HEK293 (cell line): ENCODE results near the gene TGFB2.

Experiments
- CTCF ChIA-PET: fragments of 350-600 bp; formaldehyde crosslinking; extraction: SDS; loops from one replicate; lab custom pipeline; 2021; ENCODE audit warnings: antibody characterized with exemption; lab: Yijun Ruan, JAX
- POLR2A ChIA-PET: fragments of 300-600 bp; formaldehyde crosslinking; extraction: SDS; loops from one replicate; lab custom pipeline; 2020; ENCODE audit warnings: antibody characterized with exemption, inconsistent platforms; lab: Yijun Ruan, JAX
- H3K27ac ChIP-seq: fragments of 200-500 bp; sonication (Bioruptor generic); 2 replicates; pipeline ENCODE4 v1.5.1; 2014; ENCODE audit warnings: low read depth, low read length, control low read depth, inconsistent platforms; ENCODE audit errors: extremely low read depth
- H3K36me3 ChIP-seq, 2 experiments: fragments of 200-500 bp in 1 of 2; sonication (Bioruptor generic) in 1 of 2; 1 replicate in 1 of 2; 2 replicates in 1 of 2; pipeline ENCODE4 v1.5.1; 2014 to 2017; ENCODE audit warnings: inconsistent platforms in 2 of 2, low read length in 2 of 2; ENCODE audit not compliant: control insufficient read depth in 2 of 2, insufficient read depth in 1 of 2
- H3K4me1 ChIP-seq: fragments of 200-500 bp; sonication (Bioruptor generic); 2 replicates; pipeline ENCODE4 v1.5.1; 2014; ENCODE audit warnings: mild to moderate bottlenecking, low read length, inconsistent platforms; ENCODE audit not compliant: control insufficient read depth, insufficient read depth
- H3K4me3 ChIP-seq: 2 replicates; pipeline ENCODE4 v1.5.1; 2011; ENCODE audit warnings: low read depth, mild to moderate bottlenecking, control low read depth, low read length, moderate library complexity
- H3K9me3 ChIP-seq: fragments of 200-500 bp; sonication (Bioruptor generic); 2 replicates; pipeline ENCODE4 v1.5.1; 2014; ENCODE audit warnings: low read depth, low read length, inconsistent platforms; ENCODE audit not compliant: control insufficient read depth, insufficient read depth
- BCL6B ChIP-seq: fragments of 450-650 bp; formaldehyde crosslinking; IDR thresholded peaks from 2 replicates; pipeline ENCODE4 v1.5.1; 2017; ENCODE audit warnings: missing biosample characterization, missing genetic modification characterization
- EGR2 ChIP-seq: fragments of 450-650 bp; formaldehyde crosslinking; IDR thresholded peaks from 2 replicates; pipeline ENCODE4 v1.5.1; 2016; ENCODE audit warnings: low read depth, missing biosample characterization, missing genetic modification characterization
- GLIS2 ChIP-seq: fragments of 450-650 bp; formaldehyde crosslinking; IDR thresholded peaks from 2 replicates; pipeline ENCODE4 v1.5.1; 2016; ENCODE audit warnings: missing biosample characterization, missing genetic modification characterization
- HOXC10 ChIP-seq: sonication (generic); formaldehyde crosslinking; IDR thresholded peaks from 2 replicates; pipeline ENCODE4 v1.8.1; 2023; ENCODE audit warnings: mild to moderate bottlenecking, missing genetic modification reagents
- IKZF3 ChIP-seq: fragments of 450-650 bp; IDR thresholded peaks from 2 replicates; pipeline ENCODE4 v1.5.0; 2018; ENCODE audit warnings: missing biosample characterization, mild to moderate bottlenecking, missing genetic modification characterization, moderate library complexity
- INSM2 ChIP-seq: fragments of 450-650 bp; formaldehyde crosslinking; IDR thresholded peaks from 2 replicates; pipeline ENCODE4 v1.5.1; 2016; ENCODE audit warnings: missing biosample characterization, missing genetic modification characterization
- KLF9 ChIP-seq: fragments of 450-650 bp; formaldehyde crosslinking; IDR thresholded peaks from 2 replicates; pipeline ENCODE4 v1.5.1; 2016; ENCODE audit warnings: missing biosample characterization, missing genetic modification characterization, low read depth
- PBX3 ChIP-seq: sonication (generic); formaldehyde crosslinking; IDR thresholded peaks from 2 replicates; pipeline ENCODE4 v1.8.1; 2022; ENCODE audit warnings: mild to moderate bottlenecking, moderate library complexity, missing genetic modification reagents
- REPIN1 ChIP-seq: fragments of 450-650 bp; formaldehyde crosslinking; IDR thresholded peaks from 2 replicates; pipeline ENCODE4 v1.5.1; 2017; ENCODE audit warnings: missing biosample characterization, missing genetic modification characterization, low read depth
- ZBTB10 ChIP-seq: fragments of 450-650 bp; formaldehyde crosslinking; IDR thresholded peaks from 2 replicates; pipeline ENCODE4 v1.5.1; 2016; ENCODE audit warnings: missing biosample characterization, missing genetic modification characterization
- ZBTB49 ChIP-seq: fragments of 450-650 bp; formaldehyde crosslinking; IDR thresholded peaks from 2 replicates; pipeline ENCODE4 v1.5.1; 2016; ENCODE audit warnings: missing biosample characterization, missing genetic modification characterization, low read depth
- ZFP37 ChIP-seq: fragments of 450-650 bp; formaldehyde crosslinking; IDR thresholded peaks from 2 replicates; pipeline ENCODE4 v1.5.1; 2016; ENCODE audit warnings: missing biosample characterization, missing genetic modification characterization
- ZNF112 ChIP-seq: fragments of 450-650 bp; formaldehyde crosslinking; IDR thresholded peaks from 2 replicates; pipeline ENCODE4 v1.5.0; 2017; ENCODE audit warnings: missing biosample characterization, missing genetic modification characterization
- ZNF2 ChIP-seq: fragments of 450-650 bp; formaldehyde crosslinking; IDR thresholded peaks from 2 replicates; pipeline ENCODE4 v1.5.1; 2016; ENCODE audit warnings: missing biosample characterization, missing genetic modification characterization
- ZNF214 ChIP-seq: fragments of 450-650 bp; formaldehyde crosslinking; IDR thresholded peaks from 2 replicates; pipeline ENCODE4 v1.5.1; 2017; ENCODE audit warnings: missing biosample characterization, mild to moderate bottlenecking, missing genetic modification characterization, borderline replicate concordance
- ZNF311 ChIP-seq: fragments of 450-650 bp; formaldehyde crosslinking; IDR thresholded peaks from 2 replicates; pipeline ENCODE4 v1.5.1; 2017; ENCODE audit warnings: missing biosample characterization, missing genetic modification characterization, borderline replicate concordance
- ZNF366 ChIP-seq: fragments of 450-650 bp; formaldehyde crosslinking; conservative IDR thresholded peaks from 2 replicates; pipeline ENCODE4 v1.5.1; 2016; ENCODE audit warnings: missing biosample characterization, missing genetic modification characterization
- ZNF843 ChIP-seq: fragments of 450-650 bp; formaldehyde crosslinking; IDR thresholded peaks from 2 replicates; pipeline ENCODE4 v1.5.1; 2016; ENCODE audit warnings: missing biosample characterization, missing genetic modification characterization
- ZSCAN23 ChIP-seq: fragments of 450-650 bp; formaldehyde crosslinking; IDR thresholded peaks from 2 replicates; pipeline ENCODE4 v1.5.1; 2016; ENCODE audit warnings: missing biosample characterization, missing genetic modification characterization
- ZSCAN5A ChIP-seq: fragments of 450-650 bp; formaldehyde crosslinking; IDR thresholded peaks from 2 replicates; pipeline ENCODE4 v1.5.1; 2016; ENCODE audit warnings: missing biosample characterization, missing genetic modification characterization

Gene TGFB2

GRCh38 chr1:218328769-218329168 lies 16.4 kb upstream of the TGFB2 start:
- POLR2A ChIA-PET, result no interaction called here
- CTCF ChIA-PET, result interaction anchor here (0.5 to 2.4 kb wide), 13 partner anchors 8 to 1484 kb away, joined by 3 to 15 read pairs (median 8); no protein-coding TSS in a partner anchor

More at GRCh38 chr1:218328769-218329168, 16.4 kb upstream of the TGFB2 start:
- TF ChIP-seq ZBTB49 (tag by site-specific recombination), result no peak
- no peak for TF ChIP-seq INSM2 (tag by site-specific recombination)
- TF ChIP-seq ZNF843 (tag by site-specific recombination), result no peak
- no peak for TF ChIP-seq ZBTB10 (tag by site-specific recombination)
- TF ChIP-seq ZFP37 (tag by site-specific recombination), result no peak
- TF ChIP-seq IKZF3 (tag by site-specific recombination), result no peak
- TF ChIP-seq KLF9 (tag by site-specific recombination), result no peak
- TF ChIP-seq PBX3, result no peak
- TF ChIP-seq ZNF2 (tag by site-specific recombination), result no peak
- TF ChIP-seq ZNF311 (tag by site-specific recombination), result no peak
- TF ChIP-seq REPIN1 (tag by site-specific recombination), result no peak
- TF ChIP-seq ZNF214 (tag by site-specific recombination), result no peak
- no peak for TF ChIP-seq ZSCAN23 (tag by site-specific recombination)
- TF ChIP-seq GLIS2 (tag by site-specific recombination), result no peak
- no peak for TF ChIP-seq ZSCAN5A (tag by site-specific recombination)
- TF ChIP-seq ZNF366 (tag by site-specific recombination), result no peak
- no peak for TF ChIP-seq BCL6B (tag by site-specific recombination)
- TF ChIP-seq ZNF112 (tag by site-specific recombination), result no peak
- no peak for TF ChIP-seq HOXC10 (CRISPR knock-in tag)
- TF ChIP-seq EGR2 (tag by site-specific recombination), result no peak
- Histone ChIP-seq H3K4me3 (no peak overlapping the region), H3K4me1 (no peaks in the 10 kb centered on the region), H3K27ac (no peak overlapping the region), H3K9me3 (no peaks in the 10 kb centered on the region), H3K36me3 (no peaks in the 10 kb centered on the region; a peak in 1 of 3 replicates)
